Bronchial smooth muscle cell (primary cell): ENCODE measurements around the gene PLEKHG4B. TPM values are rescaled to one million over a fixed set of nuclear protein-coding genes. Genes with fewer than 3 reads are reported as not detected.

Experiments used
- total RNA-seq: library from RNA; depleted of rRNA; stranded (reverse); fragments of >200 nt; gene quantifications from 2 replicates; pipeline ENCODE4 v1.2.1, GENCODE V29; 2014

Gene PLEKHG4B, protein sequence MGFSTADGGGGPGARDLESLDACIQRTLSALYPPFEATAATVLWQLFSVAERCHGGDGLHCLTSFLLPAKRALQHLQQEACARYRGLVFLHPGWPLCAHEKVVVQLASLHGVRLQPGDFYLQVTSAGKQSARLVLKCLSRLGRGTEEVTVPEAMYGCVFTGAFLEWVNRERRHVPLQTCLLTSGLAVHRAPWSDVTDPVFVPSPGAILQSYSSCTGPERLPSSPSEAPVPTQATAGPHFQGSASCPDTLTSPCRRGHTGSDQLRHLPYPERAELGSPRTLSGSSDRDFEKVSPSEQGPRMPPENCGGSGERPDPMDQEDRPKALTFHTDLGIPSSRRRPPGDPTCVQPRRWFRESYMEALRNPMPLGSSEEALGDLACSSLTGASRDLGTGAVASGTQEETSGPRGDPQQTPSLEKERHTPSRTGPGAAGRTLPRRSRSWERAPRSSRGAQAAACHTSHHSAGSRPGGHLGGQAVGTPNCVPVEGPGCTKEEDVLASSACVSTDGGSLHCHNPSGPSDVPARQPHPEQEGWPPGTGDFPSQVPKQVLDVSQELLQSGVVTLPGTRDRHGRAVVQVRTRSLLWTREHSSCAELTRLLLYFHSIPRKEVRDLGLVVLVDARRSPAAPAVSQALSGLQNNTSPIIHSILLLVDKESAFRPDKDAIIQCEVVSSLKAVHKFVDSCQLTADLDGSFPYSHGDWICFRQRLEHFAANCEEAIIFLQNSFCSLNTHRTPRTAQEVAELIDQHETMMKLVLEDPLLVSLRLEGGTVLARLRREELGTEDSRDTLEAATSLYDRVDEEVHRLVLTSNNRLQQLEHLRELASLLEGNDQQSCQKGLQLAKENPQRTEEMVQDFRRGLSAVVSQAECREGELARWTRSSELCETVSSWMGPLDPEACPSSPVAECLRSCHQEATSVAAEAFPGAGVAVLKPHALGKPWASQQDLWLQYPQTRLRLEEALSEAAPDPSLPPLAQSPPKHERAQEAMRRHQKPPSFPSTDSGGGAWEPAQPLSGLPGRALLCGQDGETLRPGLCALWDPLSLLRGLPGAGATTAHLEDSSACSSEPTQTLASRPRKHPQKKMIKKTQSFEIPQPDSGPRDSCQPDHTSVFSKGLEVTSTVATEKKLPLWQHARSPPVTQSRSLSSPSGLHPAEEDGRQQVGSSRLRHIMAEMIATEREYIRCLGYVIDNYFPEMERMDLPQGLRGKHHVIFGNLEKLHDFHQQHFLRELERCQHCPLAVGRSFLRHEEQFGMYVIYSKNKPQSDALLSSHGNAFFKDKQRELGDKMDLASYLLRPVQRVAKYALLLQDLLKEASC (N-terminal part only)
- total RNA-seq: under 0.01 TPM in 2 replicates

DNA sequence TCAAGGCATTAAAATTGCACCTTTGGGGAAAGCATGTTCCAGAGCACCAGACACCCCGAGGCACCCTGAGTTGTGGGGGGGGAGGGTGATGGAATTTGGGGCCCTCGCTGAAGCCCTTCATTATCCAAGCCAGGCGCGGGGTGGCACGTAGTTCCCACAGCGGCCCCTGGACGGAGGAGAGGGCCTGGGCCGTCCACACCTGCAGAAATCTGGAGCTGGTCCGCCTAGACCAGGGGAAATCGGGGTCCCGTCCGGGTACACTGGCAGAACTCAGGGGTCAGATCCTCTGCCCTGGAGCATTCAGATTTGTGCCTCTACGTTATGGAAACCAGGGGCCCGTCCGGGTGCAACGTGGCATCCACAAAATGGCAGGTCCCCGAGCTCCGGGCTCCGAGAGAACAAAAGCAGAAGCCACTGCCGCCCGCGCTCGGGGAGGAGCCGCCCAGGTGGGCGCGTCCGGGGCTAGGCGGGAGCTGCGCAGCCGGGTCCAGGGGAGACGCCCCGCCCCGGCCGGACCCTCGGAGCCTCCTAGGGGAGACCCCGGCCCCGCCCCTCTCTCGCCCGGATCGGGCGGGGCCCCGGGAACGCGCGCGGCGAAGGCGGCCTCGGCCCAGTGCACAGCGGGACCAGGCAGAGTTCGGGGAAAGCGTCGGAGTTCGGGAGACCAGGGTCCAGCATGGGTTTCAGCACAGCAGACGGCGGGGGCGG lies at the start of gene PLEKHG4B:
PLEKHG4B (plus strand) TSS at position 613 of the 708 bp plus-strand sequence; CDS start at position 677, 64 bp downstream.

DNA sequence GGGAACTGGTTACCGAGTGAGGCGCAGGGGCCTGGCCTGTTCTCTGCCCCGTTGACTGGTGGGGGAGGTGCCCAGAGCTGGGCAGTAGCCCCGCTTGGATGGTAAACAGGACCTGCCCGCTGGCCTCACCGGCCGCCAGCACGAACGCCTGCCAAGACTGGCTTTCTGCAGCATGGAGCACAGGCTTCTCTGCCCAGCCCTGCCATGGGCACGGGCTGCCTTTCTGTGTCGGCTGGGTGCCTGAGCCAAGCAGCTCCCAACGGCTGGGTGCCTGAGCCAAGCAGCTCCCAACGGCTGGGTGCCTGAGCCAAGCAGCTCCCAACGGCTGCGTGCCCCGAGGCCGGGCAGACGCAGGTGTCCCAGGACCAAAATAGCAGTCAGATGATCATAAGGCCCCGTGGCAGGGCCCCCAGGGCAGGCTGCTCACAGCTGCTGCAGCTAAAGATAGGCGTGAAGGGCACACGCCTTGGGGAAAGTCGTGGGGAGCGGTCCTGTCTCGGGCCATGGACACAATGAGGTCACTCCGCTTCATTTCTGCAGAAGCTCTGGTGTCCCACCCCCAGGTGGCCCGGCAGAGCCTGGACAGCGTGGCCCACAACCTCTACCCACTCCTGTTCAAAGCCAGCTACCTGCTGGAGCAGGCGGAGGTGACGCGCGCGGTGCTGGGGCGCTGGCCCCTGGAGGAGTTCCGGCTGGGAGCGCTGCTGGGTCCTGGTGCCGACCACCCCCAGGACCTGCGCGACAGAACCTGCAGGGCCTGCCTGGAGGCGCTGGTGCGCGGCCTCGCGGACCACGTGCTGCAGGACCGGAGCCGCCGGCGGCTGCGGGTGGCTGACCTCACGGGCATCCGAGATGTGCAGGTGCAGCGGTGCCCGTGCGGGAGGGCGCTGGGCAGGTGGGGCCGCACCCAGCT lies 99.3 kb downstream of the PLEKHG4B start, which contains the start of gene LRRC14B:
LRRC14B (plus strand) TSS at position 460 of the 913 bp plus-strand sequence; CDS start at position 504, 44 bp downstream.

DNA sequence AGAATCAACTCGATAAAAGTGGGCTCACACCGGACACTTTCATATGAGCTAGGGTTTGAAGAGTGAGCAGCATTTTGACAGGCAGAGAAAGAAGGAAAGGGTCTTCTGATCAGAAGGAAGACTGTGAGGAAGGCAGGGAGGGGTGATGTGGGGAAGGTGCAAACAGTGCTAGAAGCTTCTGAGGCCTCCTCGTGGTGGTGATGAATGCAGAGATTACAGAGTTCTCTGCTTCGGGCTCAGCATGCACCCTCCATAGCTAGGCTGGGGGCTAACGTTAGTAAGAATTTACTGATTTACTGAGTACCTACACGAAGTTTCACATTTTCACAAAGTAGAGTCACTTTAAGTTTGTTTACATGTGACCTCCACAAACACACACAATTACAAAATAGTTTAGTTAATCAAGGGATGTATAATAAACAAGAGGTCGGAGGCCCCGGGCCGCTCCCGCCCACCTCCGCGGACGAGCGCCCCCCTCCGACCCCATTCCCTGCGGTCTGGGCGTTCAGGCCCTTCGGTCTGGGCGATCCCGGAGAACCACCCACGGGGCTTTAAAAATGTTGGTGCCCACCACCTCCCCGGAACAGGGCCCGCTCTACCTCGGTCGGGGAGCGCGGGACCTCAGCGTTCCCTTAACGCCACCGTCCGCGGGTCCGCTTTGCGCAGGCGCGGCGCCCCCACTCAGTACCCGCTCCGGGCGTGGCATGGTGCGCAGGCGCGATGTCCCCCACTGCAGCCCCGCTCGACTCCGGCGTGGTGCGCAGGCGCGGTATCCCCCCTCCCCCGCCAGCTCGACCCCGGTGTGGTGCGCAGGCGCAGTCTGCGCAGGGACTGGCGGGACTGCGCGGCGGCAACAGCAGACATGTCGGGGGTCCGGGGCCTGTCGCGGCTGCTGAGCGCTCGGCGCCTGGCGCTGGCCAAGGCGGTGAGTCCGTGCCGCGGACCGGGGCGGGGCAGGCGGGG lies 125.8 kb downstream of the PLEKHG4B start, which contains the start of the genes CCDC127 and SDHA:
CCDC127 (minus strand) TSS at position 660 of the 963 bp plus-strand sequence. CDS start 1,304 bp downstream, outside the sequence.
SDHA (plus strand) TSS at position 827 of the 963 bp plus-strand sequence; CDS start at position 863, 36 bp downstream.

Other genes starting within 250 kb of the PLEKHG4B start
- gene LRRC14B, start 99.3 kb downstream of the PLEKHG4B start, total RNA-seq: not detected in 2 replicates
- 6.5 and 7.6 TPM in 2 replicates for gene CCDC127, start 126.0 kb downstream of the PLEKHG4B start, total RNA-seq
- 146 and 168 TPM in 2 replicates for gene SDHA, start 126.2 kb downstream of the PLEKHG4B start, total RNA-seq
- gene PDCD6, start 179.5 kb downstream of the PLEKHG4B start, total RNA-seq: 136 and 202 TPM in 2 replicates
- 23.8 and 29.2 TPM in 2 replicates for gene AHRR, start 229.5 kb downstream of the PLEKHG4B start, total RNA-seq